Measurements from ENCODE around the gene OR5H6. TPM values are rescaled to one million over a fixed set of nuclear protein-coding genes. Genes with fewer than 3 reads are reported as not detected.

The OR5H6 gene
- not detected in 2 replicates for total RNA-seq

GRCh38 chr3:98263944-98264343, at the start of gene OR5H6:
Gene OR5H6, plus strand, starts transcription at chr3:98264244. Its CDS starts 89 bp downstream, at chr3:98264333.

GRCh38 chr3:98282205-98282604, 18.2 kb downstream of the OR5H6 start, which contains the start of gene OR5H2:
Gene OR5H2, plus strand, starts transcription at chr3:98282505. Its CDS starts 398 bp downstream, at chr3:98282903.

Other genes starting within 250 kb of the OR5H6 start
- gene GABRR3, start 228.9 kb upstream of the OR5H6 start, total RNA-seq: not detected in 2 replicates
- gene OR5AC2, start 177.1 kb upstream of the OR5H6 start, total RNA-seq: not detected in 2 replicates
- gene OR5H1, start 133.5 kb upstream of the OR5H6 start, total RNA-seq: not detected in 2 replicates
- gene OR5H14, start 116.8 kb upstream of the OR5H6 start, total RNA-seq: not detected in 2 replicates
- not detected in 2 replicates for gene OR5H15, start 97.5 kb upstream of the OR5H6 start, total RNA-seq
- gene OR5H2, start 18.3 kb downstream of the OR5H6 start, total RNA-seq: not detected in 2 replicates
- gene OR5K4, start 89.6 kb downstream of the OR5H6 start, total RNA-seq: not detected in 2 replicates
- not detected in 2 replicates for gene OR5K3, start 126.4 kb downstream of the OR5H6 start, total RNA-seq
- not detected in 2 replicates for gene OR5K1, start 199.0 kb downstream of the OR5H6 start, total RNA-seq
- gene OR5K2, start 233.4 kb downstream of the OR5H6 start, total RNA-seq: not detected in 2 replicates

Data from hair follicle dermal papilla cell (primary cell).